HUDEP-2 (cell line): ENCODE measurements around the gene CAMTA1.

Source experiments
- DNase-seq, 76 experiments: peaks; one replicate each; lab custom pipeline; 2025; ENCODE audit not compliant: unreplicated experiment in 76 of 76; lab: John Stamatoyannopoulos, UW

Gene CAMTA1

DNA sequence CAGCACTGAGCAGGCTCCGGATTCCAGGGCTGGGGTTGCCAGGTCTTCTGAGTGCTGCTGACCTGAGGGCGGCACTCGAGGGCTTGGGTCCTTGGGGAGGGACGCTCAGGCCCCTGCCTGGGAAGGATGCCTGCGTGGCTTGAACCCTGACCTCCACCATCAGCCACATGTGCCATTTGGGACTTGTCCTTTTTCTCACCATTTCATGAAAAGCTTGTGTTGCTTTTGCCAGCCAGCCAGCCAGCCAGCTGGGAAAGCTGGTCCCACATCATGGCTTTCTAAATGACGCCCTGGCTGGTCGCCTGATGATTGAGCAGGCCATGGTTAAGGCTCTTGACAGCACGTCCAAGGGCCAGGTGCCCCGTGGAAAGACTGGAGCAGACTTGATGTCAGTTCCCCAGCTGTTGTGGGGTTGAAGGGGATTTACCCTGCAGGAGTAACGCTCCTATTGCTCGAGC is 168.7 kb downstream of the CAMTA1 start:
- no peak for DNase-seq

GRCh38 chr1:6954591-6954990 is 169.3 kb downstream of the CAMTA1 start:
- no peak for DNase-seq

DNA sequence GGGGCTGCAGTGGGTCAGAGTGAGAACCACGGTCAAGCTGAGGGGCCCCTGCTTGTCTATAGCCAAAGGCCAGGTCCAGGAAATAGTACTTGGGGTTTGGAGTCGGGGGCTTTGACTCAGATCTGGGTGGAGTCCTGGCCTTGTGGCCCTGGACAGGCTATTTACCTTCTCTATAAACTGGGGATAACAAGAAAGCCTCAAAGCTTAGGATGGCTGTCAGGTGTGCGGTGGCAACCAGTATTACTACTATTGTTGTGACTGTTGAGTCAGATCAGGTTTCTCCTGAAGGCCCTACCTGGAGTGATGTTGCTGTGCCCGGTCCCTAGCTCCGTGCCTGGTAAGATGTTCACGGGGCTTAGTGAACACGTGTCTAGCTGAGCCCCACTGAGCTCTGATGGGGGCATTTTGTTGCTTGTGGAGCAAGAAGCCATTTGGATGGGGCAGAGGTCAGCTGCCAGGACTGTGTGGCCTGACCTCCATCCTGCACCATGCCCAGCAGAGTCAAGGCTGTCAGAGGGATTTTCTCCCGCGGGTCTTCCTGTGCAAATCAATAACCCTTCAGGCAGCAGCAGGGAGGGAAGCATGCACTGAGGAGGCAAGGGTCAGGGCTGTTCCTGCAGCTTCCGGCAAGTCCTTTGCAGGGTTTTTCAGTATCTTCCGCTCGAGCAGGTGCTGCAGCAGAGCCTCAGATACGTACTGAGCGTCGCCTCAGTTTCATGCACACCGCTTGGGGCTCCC is 170.3 kb downstream of the CAMTA1 start:
- no peak for DNase-seq

GRCh38 chr1:6956488-6957159 is 171.4 kb downstream of the CAMTA1 start:
- no peak for DNase-seq

DNA sequence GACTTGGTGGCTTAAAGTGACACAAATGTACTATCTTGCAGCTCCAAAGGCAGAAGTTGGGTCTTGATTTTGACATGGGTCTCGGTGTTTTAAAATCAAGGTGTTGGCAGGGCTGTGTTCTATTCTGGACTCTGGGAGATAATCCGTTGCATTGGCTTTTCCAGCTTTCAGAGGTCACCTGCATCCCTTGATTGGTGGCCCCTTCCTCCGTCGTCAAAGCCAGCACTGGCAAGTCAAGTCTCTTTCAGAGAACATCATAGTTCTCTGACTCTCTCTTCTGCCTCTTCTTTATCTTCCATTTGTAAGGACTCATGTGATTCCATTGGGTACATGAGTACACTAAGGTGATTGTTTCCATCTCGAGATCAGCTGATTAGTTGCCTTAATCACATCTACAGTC is 172.1 kb downstream of the CAMTA1 start:
- DNase-seq, result no peak

DNA sequence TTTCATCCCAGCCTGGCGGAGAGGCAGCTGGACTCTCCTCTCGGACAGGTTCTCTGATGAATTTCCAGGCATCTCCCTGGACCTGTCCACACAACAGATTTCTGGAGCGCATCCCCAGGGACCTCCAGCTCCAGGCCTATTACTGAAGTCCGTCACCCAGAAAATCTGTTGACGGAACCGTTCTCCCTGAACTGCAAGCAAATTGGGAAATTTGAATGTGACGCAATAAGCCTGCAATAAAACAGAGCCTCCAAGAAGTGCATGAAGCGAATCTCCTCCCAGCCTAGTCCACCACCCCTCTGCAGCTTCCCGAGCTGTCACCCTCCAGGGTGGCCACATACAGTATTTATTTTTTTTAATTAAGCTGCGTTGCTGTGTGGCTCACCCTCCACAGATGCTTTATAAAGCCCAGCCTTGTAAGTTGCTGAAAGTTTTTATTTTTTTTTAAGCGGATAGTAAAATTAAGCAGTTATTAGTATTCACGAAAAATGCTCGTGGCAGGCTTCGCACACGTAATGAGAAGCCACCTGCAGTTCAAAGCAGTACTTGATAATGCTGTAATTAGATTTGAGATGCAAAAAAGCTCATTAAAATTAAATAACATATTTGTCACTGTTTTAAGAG is 173.3 kb downstream of the CAMTA1 start:
- DNase-seq, result no peak

DNA sequence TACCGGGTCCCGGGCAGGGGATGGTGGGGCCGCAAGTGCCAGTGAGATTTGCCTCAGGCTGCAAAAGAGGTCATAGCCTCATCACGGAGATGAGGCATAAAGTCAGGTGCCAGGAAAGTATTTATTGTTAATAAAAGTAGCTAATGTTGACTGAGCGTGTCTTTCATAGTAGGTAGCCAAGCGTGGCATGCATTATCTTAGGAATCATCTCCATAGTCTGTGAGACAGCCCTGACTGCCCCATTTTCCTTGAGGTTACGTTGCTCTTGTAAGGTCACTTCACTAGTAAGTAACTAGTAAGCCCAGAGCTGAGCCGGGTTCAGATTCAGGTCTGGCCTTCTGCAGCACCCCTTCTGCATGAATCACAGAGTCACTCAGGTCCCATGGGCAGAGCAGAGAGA is 174.2 kb downstream of the CAMTA1 start:
- no peak for DNase-seq

DNA sequence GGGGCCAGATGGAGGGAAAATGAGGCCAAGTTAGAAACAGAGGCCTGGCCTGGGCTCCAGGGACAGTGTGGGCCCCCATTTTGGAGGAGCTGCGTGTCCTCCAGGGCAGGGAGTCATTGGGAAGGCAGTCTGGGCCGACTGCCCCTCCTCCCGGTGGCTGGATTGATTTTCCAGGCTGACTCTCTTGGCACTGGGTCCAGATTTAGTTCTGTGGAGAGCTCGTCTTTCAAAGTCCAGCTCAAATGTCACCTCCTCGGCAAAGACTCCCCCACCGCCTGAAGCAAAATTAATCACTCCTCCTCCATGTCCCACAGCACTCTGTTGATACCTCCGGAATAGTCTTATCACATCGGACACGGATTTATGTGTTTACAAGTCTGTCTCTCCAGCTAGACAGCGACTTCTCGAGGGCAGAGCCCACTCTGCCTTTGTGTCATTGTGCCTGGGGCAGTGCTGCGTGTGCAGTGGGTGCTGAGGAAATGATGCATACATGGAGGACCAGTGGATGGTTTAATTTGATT is 175.1 kb downstream of the CAMTA1 start:
- DNase-seq, result no peak

DNA sequence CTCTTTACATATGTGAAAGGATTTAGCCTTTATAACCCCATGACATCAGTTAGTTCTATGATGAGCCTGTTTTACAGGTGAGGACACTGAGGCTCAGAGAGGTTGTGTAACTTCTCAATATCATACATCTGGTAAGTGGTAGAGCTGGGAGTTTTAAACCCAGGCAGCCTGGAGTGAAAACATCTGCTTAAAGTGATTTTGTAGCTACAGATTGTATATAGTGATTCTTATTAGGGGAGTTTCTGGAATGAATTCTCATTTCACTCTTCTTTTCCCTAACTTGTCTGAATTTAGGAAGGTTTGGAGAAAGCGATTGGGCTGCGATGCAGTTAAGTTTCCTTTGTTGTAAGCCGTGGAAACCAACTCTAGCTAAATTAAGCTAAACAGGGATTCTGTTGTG is 175.6 kb downstream of the CAMTA1 start:
- no peak for DNase-seq

DNA sequence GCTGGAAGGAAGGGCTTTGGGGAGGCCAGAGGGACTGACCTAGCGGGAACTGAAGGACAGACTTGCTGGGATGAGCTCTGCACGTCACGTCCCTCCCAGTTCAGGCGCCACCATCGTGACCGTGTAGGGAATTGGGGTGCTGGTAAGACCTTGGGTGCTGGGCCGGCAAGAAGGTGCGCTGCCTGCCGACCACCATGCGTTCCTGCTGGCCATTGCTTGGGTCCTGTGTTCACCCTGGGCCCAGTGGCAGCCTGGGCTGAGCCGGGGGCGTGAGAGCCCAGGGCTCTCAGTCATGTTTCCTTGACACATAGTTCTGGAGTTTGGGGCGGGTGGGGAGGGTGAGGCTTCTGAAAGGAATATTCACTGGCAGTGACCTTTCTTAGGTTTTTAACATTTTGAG is 176.0 kb downstream of the CAMTA1 start:
- no peak for DNase-seq

DNA sequence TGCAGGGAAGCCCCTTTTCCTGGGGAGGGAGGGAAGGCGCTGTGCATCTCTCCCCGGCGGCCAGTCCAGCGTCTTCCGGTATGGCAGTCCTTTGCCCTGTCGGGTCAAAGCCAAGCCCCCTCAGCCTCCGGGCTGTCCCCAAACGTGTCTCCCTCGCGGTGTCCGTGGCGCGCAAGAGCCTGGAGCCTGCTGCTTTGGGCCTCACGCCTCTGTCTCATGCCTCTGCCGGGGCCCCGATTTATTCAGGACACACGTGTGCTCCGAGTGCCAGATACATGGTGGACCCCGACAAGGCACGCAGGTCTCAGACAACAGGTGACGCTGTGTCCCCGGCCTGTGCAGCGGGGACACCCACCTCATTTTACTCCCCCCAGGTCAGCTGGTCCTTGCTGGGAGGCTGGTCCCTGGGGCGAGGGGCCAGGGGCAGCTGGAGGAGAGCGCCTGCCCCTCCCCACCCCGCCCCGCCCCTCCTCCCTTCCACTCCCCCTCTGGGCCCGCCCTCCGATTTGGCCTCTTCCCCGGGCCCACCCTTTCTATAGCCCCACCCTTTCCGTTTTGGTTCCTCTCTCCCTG is 176.7 kb downstream of the CAMTA1 start:
- peak in 1 of 76 experiments; percentile 26 for DNase-seq

GRCh38 chr1:6962478-6962995 is 177.3 kb downstream of the CAMTA1 start:
- DNase-seq, result peak in 32 of 76 experiments; percentile 6 to 53 (median 26)

GRCh38 chr1:6962996-6963911 is 178.0 kb downstream of the CAMTA1 start:
- DNase-seq, result peak in 25 of 76 experiments; percentile 5 to 50 (median 19)

DNA sequence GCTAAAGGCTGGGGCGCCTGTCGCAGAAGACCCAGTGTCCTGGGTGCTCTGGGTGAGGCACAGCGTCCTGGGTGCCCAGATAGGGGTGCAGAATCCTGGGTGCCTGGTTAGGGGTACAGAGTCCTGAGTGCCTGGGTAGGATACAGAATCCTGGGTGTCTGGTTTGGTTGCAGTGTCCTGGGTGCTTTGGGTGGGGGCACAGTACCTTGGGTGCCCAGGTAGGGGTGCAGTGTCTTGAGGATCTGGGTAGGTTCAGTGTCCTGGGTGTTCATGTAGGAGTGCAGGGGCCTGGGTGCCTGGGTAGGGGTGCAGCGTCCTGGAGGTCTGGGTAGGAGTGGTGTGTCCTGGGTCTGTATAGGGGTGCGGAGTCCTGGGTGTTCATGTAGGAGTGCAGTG is 178.7 kb downstream of the CAMTA1 start:
- DNase-seq, result no peak

GRCh38 chr1:6965083-6965934 is 180.1 kb downstream of the CAMTA1 start:
- no peak for DNase-seq

DNA sequence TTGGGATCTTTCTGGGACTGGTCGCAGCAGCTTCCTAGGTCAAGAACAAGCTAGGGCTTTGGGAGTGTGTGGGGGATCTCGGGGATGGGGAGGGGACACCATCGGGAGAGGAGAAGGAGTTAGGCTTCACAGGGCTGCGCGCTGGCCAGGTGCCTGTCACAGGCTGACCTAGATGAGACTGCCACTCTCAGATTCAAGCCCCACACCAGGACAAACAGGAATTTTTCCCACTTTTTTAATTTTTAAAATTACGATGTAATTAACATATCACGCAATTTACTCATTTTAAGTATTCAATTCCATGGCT is 180.6 kb downstream of the CAMTA1 start:
- DNase-seq, result no peak

- no peak for DNase-seq
These were observed 181.1 kb downstream of the CAMTA1 start for GRCh38 chr1:6966326-6966725.

- DNase-seq, result no peak
These were observed 182.3 kb downstream of the CAMTA1 start for GRCh38 chr1:6967431-6968111.

DNA sequence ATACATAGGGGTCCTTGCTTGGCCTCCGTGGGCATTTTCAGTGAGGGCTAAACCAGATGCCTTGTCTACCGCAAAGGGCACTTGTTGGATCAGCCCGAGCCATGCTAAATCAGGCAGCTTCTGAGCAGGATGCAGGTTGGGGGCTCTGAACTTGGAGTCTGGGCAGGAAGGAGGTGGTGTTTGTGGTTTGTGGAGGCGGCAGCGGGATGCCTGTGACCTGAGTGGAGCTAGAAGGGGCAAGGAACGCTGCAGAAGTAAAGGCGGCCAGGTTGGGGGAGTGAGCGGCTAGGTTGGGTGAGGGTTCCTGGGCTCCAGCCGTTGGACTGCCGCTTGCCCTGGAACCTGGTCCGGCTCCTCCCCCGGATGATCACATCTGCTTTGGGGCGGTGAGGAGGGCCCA is 183.9 kb downstream of the CAMTA1 start:
- no peak for DNase-seq
